HG03439 (cell line): ENCODE data around the gene OTUD1.

Experiments used
- ATAC-seq: cut with Tn5 transposase; IDR thresholded peaks from one replicate; pipeline ENCODE4 v1.9.1; 2021; ENCODE audit warnings: mild to moderate bottlenecking, moderate library complexity; ENCODE audit not compliant: unreplicated experiment

The OTUD1 gene

GRCh38 chr10:23419655-23420329 lies 19.1 kb upstream of the OTUD1 start:
- no peak for ATAC-seq

- no peak for ATAC-seq
Observed at GRCh38 chr10:23421397-23421796, 17.5 kb upstream of the OTUD1 start.

- no peak for ATAC-seq
Observed at GRCh38 chr10:23422003-23422411, 16.9 kb upstream of the OTUD1 start.

GRCh38 chr10:23432166-23432565 lies 6.7 kb upstream of the OTUD1 start:
- ATAC-seq: no peak

GRCh38 chr10:23432639-23433038 lies 6.2 kb upstream of the OTUD1 start:
- no peak for ATAC-seq

- no peak for ATAC-seq
Observed at GRCh38 chr10:23433701-23434100, 5.2 kb upstream of the OTUD1 start.

- ATAC-seq: no peak
Observed at GRCh38 chr10:23435378-23435777, 3.5 kb upstream of the OTUD1 start.

GRCh38 chr10:23436983-23437382 lies 1.9 kb upstream of the OTUD1 start:
- no peak for ATAC-seq

- no peak for ATAC-seq
Observed at GRCh38 chr10:23437963-23438546, 820 bp upstream of the OTUD1 start.

- peak; percentile 25 for ATAC-seq
Observed at GRCh38 chr10:23439452-23439960, 631 bp downstream of the OTUD1 start.

- ATAC-seq: peak; percentile 19
Observed at GRCh38 chr10:23439961-23440889, 1.4 kb downstream of the OTUD1 start.

- no peak for ATAC-seq
Observed at GRCh38 chr10:23441251-23441650, 2.4 kb downstream of the OTUD1 start.

- ATAC-seq: no peak
Observed at GRCh38 chr10:23442936-23443335, 4.1 kb downstream of the OTUD1 start.

- no peak for ATAC-seq
Observed at GRCh38 chr10:23445591-23445990, 6.7 kb downstream of the OTUD1 start.

- no peak for ATAC-seq
Observed at GRCh38 chr10:23448323-23448722, 9.4 kb downstream of the OTUD1 start.

- ATAC-seq: peak; percentile 83
Observed at GRCh38 chr10:23448802-23449570, 10.1 kb downstream of the OTUD1 start.

- ATAC-seq: no peak
Observed at GRCh38 chr10:23452033-23452655, 13.3 kb downstream of the OTUD1 start.

- no peak for ATAC-seq
Observed at GRCh38 chr10:23453465-23453864, 14.6 kb downstream of the OTUD1 start.

GRCh38 chr10:23457632-23458417 lies 18.9 kb downstream of the OTUD1 start:
- ATAC-seq: no peak
